Measurements from ENCODE around the gene NBPF8. TPM values are rescaled to one million over a fixed set of nuclear protein-coding genes. Genes with fewer than 3 reads are reported as not detected.
"Not testable (repeated sequence)": the region's sequence is repeated elsewhere in the genome, so short reads cannot be mapped to it uniquely, and the experiment has no call there.

The NBPF8 gene
- total RNA-seq, 2 donors from 2014 or later, result 41.3 to 43.5 TPM

DNA sequence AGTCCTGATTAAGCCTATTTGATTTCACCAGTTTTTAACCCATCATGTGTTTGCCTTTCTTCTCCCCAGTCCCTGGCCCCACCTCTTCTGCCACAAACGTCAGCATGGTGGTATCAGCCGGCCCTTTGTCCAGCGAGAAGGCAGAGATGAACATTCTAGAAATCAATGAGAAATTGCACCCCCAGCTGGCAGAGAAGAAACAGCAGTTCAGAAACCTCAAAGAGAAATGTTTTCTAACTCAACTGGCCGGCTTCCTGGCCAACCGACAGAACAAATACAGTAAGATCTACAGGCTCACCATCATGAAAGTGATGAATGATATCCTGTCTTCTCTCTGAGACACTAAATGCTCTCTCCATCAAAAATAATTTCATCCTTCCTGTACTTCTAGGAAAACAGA lies 34.3 kb downstream of the NBPF8 start:
- H3K36me3 Mint-ChIP-seq (ENCODE audit: low read depth), result not testable (repeated sequence)

More for the DNA sequence above, 34.3 kb downstream of the NBPF8 start:
- not testable (repeated sequence) for DNase-seq; H3K27ac Mint-ChIP-seq; H3K4me3 Mint-ChIP-seq; H3K9me3 ChIP-seq (ENCODE audit: control insufficient read depth, low read length, poor library complexity, severe bottlenecking); H3K4me1 Mint-ChIP-seq; ATAC-seq; H3K27me3 Mint-ChIP-seq

Other genes starting within 250 kb of the NBPF8 start
- gene SEC22B, start 238.5 kb upstream of the NBPF8 start, total RNA-seq, result 10 to 100 TPM; 24.2 to 28.4 TPM